ENCODE measurements around the gene CDK1. TPM values are rescaled to one million over a fixed set of nuclear protein-coding genes. Genes with fewer than 3 reads are reported as not detected.

CDK1 gene
- total RNA-seq, 1 experiment from 2014 or later = 78.9 TPM

- no CpG with 5 or more reads among the region's 60 CpGs for WGBS (ENCODE audit: extremely low coverage, insufficient read length, low lambda C conversion rate)
Measured at GRCh38 chr10:60732807-60733516, 45.3 kb upstream of the CDK1 start.

More at GRCh38 chr10:60732807-60733516, 45.3 kb upstream of the CDK1 start:
- H2AFZ ChIP-seq (ENCODE audit: low read length) = no peak overlapping the region
- peak; percentile 67 for TF ChIP-seq CTCF (conservative IDR thresholded peaks at IDR 0.05)
- H3K4me1 Mint-ChIP-seq = peaks cover 20 to 28% of the 10 kb centered on the region in 2 experiments
- no peaks in the 10 kb centered on the region for H3K9me3 Mint-ChIP-seq
- H2BK120ac ChIP-seq (ENCODE audit: low read depth, low read length, poor library complexity, severe bottlenecking) = no peak overlapping the region
- no peaks in the 10 kb centered on the region for H3K27me3 Mint-ChIP-seq (ENCODE audit: low read depth)
- no peak overlapping the region for H3K27ac ChIP-seq (ENCODE audit: insufficient read length, low read depth, low read length)
- H3K79me1 ChIP-seq (ENCODE audit: insufficient read depth, low read depth, low read length, poor library complexity, severe bottlenecking) = no peaks in the 10 kb centered on the region
- no peak overlapping the region for H2AK5ac ChIP-seq (ENCODE audit: insufficient read length, low read length)
- H3K9ac ChIP-seq (ENCODE audit: extremely low read depth, insufficient read length, low read length) = peak overlapping the region; percentile 62
- no peaks in the 10 kb centered on the region; the same call in 1 of the 2 replicates for H3K79me2 ChIP-seq (ENCODE audit: insufficient read depth, low read length)
- no peak overlapping the region for H4K91ac ChIP-seq (ENCODE audit: insufficient read length, low read depth, low read length)
- no peaks in the 10 kb centered on the region for H4K20me1 ChIP-seq (ENCODE audit: control insufficient read depth, insufficient read depth, insufficient read length)
- DNase-seq = peak; percentile 69
- no peak overlapping the region for H2BK15ac ChIP-seq (ENCODE audit: low read depth, low read length)
- H4K5ac ChIP-seq (ENCODE audit: insufficient read length, low read depth, low read length) = no peak overlapping the region
- H3K14ac ChIP-seq (ENCODE audit: insufficient read depth, low read length) = peak overlapping the region; percentile 95
- no peaks in the 10 kb centered on the region for H3K36me3 Mint-ChIP-seq (ENCODE audit: insufficient read depth in 1 of 3, low read depth in 3 of 3)
- H3K27ac Mint-ChIP-seq = peak overlapping the region in 2 of 3 experiments; percentile 62 to 91; a peak in 4 of 7 replicates
- no peak overlapping the region for H3T11ph ChIP-seq (ENCODE audit: low read length)
- no peak overlapping the region for H2BK12ac ChIP-seq (ENCODE audit: insufficient read length, low read depth, low read length)
- H2BK20ac ChIP-seq (ENCODE audit: low read depth, low read length, poor library complexity, severe bottlenecking) = no peak overlapping the region
- no peak overlapping the region for H3K56ac ChIP-seq (ENCODE audit: insufficient read length, low read depth, low read length)
- H3K27me3 ChIP-seq (ENCODE audit: insufficient read depth, low read length) = no peaks in the 10 kb centered on the region
- peaks cover 12% of the 10 kb centered on the region for H3K23me2 ChIP-seq (ENCODE audit: insufficient read length, low read depth, low read length, poor library complexity, severe bottlenecking)
- peak overlapping the region; percentile 87 to 94 for H3K4me3 Mint-ChIP-seq
- H3K4me2 ChIP-seq (ENCODE audit: insufficient read depth, insufficient read length, low read length) = peak overlapping the region; percentile 90
- no peak overlapping the region for H4K8ac ChIP-seq (replicated peaks; ENCODE audit: insufficient read length, low read depth, low read length)
- no peak overlapping the region for H2BK5ac ChIP-seq (ENCODE audit: insufficient read length, low read length)
- H3K9me3 ChIP-seq (ENCODE audit: control insufficient read depth, low read depth, low read length) = no peaks in the 10 kb centered on the region
- H3K4ac ChIP-seq (ENCODE audit: low read depth, low read length) = no peak overlapping the region
- no peak overlapping the region for H3K23ac ChIP-seq (ENCODE audit: insufficient read length, low read depth, low read length)
- peaks cover 3% of the 10 kb centered on the region; the same call in 1 of the 2 replicates for H3K4me1 ChIP-seq (ENCODE audit: insufficient read depth, low read length)
- H3K18ac ChIP-seq (ENCODE audit: insufficient read length, low read depth, low read length) = peak overlapping the region; percentile 94
